GM19397 (cell line): ENCODE results near the gene CFAP46.
"Not testable (repeated sequence)": the region's sequence is repeated elsewhere in the genome, so short reads cannot be mapped to it uniquely, and the experiment has no call there.

Experiments
- ATAC-seq: cut with Tn5 transposase; IDR thresholded peaks from one replicate; pipeline ENCODE4 v1.9.1; 2021; ENCODE audit warnings: mild to moderate bottlenecking, moderate library complexity; ENCODE audit not compliant: unreplicated experiment

Gene CFAP46

GRCh38 chr10:132833421-132834111, 108.8 kb downstream of the CFAP46 start:
- ATAC-seq = no peak

- ATAC-seq = no peak
Measured at GRCh38 chr10:132832186-132832969, 110.0 kb downstream of the CFAP46 start.

- no peak for ATAC-seq
Measured at GRCh38 chr10:132829403-132829802, 113.0 kb downstream of the CFAP46 start.

GRCh38 chr10:132828681-132829080, 113.7 kb downstream of the CFAP46 start:
- ATAC-seq = no peak

- no peak for ATAC-seq
Measured at GRCh38 chr10:132827861-132828539, 114.4 kb downstream of the CFAP46 start.

GRCh38 chr10:132827423-132827789, 115.0 kb downstream of the CFAP46 start:
- ATAC-seq = no peak

- ATAC-seq = no peak
Measured at GRCh38 chr10:132826524-132827422, 115.6 kb downstream of the CFAP46 start.

GRCh38 chr10:132825783-132826523, 116.4 kb downstream of the CFAP46 start:
- not testable (repeated sequence) for ATAC-seq

GRCh38 chr10:132820056-132820455, 122.3 kb downstream of the CFAP46 start:
- no peak for ATAC-seq

GRCh38 chr10:132817701-132818211, 124.6 kb downstream of the CFAP46 start:
- no peak for ATAC-seq

GRCh38 chr10:132816718-132817117, 125.7 kb downstream of the CFAP46 start:
- ATAC-seq = no peak

- no peak for ATAC-seq
Measured at GRCh38 chr10:132815168-132815857, 127.1 kb downstream of the CFAP46 start.

GRCh38 chr10:132814469-132814856, 127.9 kb downstream of the CFAP46 start:
- no peak for ATAC-seq

- no peak for ATAC-seq
Measured at GRCh38 chr10:132813560-132814468, 128.6 kb downstream of the CFAP46 start.

GRCh38 chr10:132813001-132813401, 129.4 kb downstream of the CFAP46 start:
- no peak for ATAC-seq

- ATAC-seq = no peak
Measured at GRCh38 chr10:132812520-132812919, 129.8 kb downstream of the CFAP46 start.

- ATAC-seq = no peak
Measured at GRCh38 chr10:132811891-132812481, 130.4 kb downstream of the CFAP46 start.
